Ectodermal cell (in vitro differentiated cells): Measurements from ENCODE around the gene PDZK1IP1.
"Not testable (repeated sequence)": the region's sequence is repeated elsewhere in the genome, so short reads cannot be mapped to it uniquely, and the experiment has no call there.

Experiments
- H3K27ac ChIP-seq: 2 replicates; pipeline ENCODE4 v1.7.0; 2013; ENCODE audit warnings: mild to moderate bottlenecking, low read depth, low read length; ENCODE audit not compliant: insufficient read depth, poor library complexity, severe bottlenecking
- H3K27me3 ChIP-seq: 2 replicates; pipeline ENCODE4 v1.7.0; 2013; ENCODE audit warnings: mild to moderate bottlenecking, low read length; ENCODE audit not compliant: insufficient read depth, control insufficient read depth, poor library complexity, severe bottlenecking
- H3K36me3 ChIP-seq: one replicate; pipeline ENCODE4 v1.7.0; 2013; ENCODE audit warnings: low read length; ENCODE audit not compliant: control insufficient read depth, insufficient read depth
- H3K4me1 ChIP-seq: one replicate; pipeline ENCODE4 v1.7.0; 2013; ENCODE audit warnings: low read length; ENCODE audit not compliant: control insufficient read depth, insufficient read depth
- H3K4me3 ChIP-seq: 2 replicates; pipeline ENCODE4 v1.7.0; 2013; ENCODE audit warnings: low read depth, low read length, control low read depth; ENCODE audit not compliant: insufficient read depth
- H3K9me3 ChIP-seq: 2 replicates; pipeline ENCODE4 v1.7.0; 2013; ENCODE audit warnings: mild to moderate bottlenecking, low read length, moderate library complexity; ENCODE audit not compliant: control insufficient read depth
- WGBS, 2 experiments: methylation state at CpG; one replicate each; pipeline ENCODE4 v1.1.7; 2013; ENCODE audit warnings: missing lambda C conversion rate in 2 of 2; 5-methylcytosine and 5-hydroxymethylcytosine counted together

The PDZK1IP1 gene

DNA sequence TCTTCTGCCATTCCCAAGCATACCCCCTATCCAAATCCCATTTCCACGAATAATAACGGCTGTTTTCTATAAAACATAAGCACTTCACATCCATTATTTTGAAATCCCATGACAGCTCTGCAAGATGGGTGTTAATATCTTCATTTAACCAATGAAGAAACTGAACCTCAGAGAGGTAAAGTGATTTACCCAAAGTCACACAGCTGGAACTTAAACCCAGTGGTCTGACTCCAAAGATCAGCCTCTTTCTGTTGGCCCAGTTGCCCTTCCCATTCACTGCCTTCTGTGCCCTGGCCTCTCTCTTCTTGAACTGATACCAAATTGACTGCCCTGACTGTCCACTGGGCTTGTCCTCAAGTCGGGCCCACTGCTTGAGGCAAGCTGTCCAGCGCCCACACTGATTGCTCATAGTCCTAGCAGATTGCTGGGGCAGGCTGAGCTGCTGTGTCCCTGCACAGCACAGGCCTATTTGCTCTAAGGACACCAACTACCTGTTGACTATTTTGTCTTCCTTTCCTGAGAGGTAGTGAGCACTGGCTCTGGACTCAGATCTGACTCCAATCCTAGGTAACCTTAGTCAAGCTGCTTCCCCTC, 22.9 kb upstream of the PDZK1IP1 start:
- 91 to 92% methylated on average over 4 of the region's 4 CpGs for whole genome bisulfite sequencing, 2 experiments
- peaks cover 14% of the 10 kb centered on the region for H3K4me1 ChIP-seq
- no peaks in the 10 kb centered on the region for H3K36me3 ChIP-seq
- H3K27ac ChIP-seq = no peak overlapping the region
- no peak overlapping the region for H3K4me3 ChIP-seq
- no peaks in the 10 kb centered on the region for H3K9me3 ChIP-seq
- H3K27me3 ChIP-seq = peaks cover 28% of the 10 kb centered on the region

DNA sequence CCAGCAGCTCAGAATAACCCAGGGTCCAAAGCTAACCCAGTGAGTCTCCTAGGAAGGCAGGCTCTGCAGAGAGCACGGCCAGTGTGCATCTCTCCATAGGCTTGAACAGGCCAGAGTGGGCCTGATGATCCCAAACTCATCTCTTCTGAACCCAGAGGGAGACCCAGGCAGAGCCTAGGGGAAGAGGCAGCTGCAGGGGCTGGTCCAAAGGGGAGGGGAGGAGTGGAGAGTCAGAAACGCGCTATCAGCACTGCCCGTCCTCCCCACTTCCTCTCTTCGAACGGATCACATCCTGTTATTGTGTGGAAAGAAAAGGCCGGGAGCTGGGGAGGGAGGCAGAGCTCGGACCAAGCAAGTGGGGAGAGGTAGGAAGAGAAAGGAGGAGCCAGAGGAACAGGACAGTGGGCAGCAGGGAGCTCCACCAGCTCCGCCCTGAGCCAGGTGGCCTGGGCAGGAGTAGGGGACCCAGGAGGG, 22.0 kb upstream of the PDZK1IP1 start:
- H3K27ac ChIP-seq = no peak overlapping the region
- no peak overlapping the region for H3K4me3 ChIP-seq
- peaks cover 23% of the 10 kb centered on the region for H3K27me3 ChIP-seq
- no peaks in the 10 kb centered on the region for H3K9me3 ChIP-seq
- no peaks in the 10 kb centered on the region for H3K36me3 ChIP-seq
- H3K4me1 ChIP-seq = peaks cover 14% of the 10 kb centered on the region
- WGBS, 2 experiments = 55 to 65% methylated on average over 9 of the region's 9 CpGs

DNA sequence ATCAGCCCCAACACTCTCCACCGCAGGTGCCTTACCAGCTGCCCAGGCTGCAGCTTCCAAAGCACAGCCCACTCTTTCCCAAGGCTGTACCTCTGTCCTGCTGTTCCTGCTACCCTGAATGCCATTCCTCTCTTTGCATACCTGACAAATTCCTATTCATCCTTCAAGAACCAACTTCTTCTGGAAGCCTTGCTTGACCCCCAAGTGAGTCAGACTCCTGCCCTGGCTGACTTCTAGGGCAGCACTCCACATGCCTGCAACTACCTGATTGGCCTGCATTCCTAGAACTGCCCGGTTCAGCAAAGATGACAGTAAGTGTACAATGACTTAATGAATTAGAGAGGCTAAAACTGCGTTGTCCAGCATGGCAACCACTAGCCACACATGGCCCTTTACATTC, 20.8 kb upstream of the PDZK1IP1 start:
- Histone ChIP-seq H3K9me3 (no peaks in the 10 kb centered on the region), H3K27ac (no peak overlapping the region), H3K4me1 (peaks cover 14% of the 10 kb centered on the region), H3K4me3 (no peak overlapping the region), H3K27me3 (peaks cover 23% of the 10 kb centered on the region), H3K36me3 (no peaks in the 10 kb centered on the region)
- WGBS, 2 experiments = 87 to 93% methylated on average over 3 of the region's 3 CpGs

GRCh38 chr1:47209725-47210325, 20.0 kb upstream of the PDZK1IP1 start:
- 59 to 62% methylated on average over 3 of the region's 3 CpGs for WGBS, 2 experiments
- peaks cover 23% of the 10 kb centered on the region for H3K27me3 ChIP-seq
- H3K4me1 ChIP-seq = peaks cover 14% of the 10 kb centered on the region
- H3K4me3 ChIP-seq = no peak overlapping the region
- H3K9me3 ChIP-seq = no peaks in the 10 kb centered on the region
- H3K27ac ChIP-seq = no peak overlapping the region
- H3K36me3 ChIP-seq = no peaks in the 10 kb centered on the region

- no peak overlapping the region for H3K4me3 ChIP-seq
- H3K27me3 ChIP-seq = peaks cover 23% of the 10 kb centered on the region
- H3K4me1 ChIP-seq = peaks cover 14% of the 10 kb centered on the region
- H3K27ac ChIP-seq = no peak overlapping the region
- no peaks in the 10 kb centered on the region for H3K36me3 ChIP-seq
- WGBS, 2 experiments = 29 to 34% methylated on average over 8 of the region's 8 CpGs
- H3K9me3 ChIP-seq = no peaks in the 10 kb centered on the region
Measured at GRCh38 chr1:47209091-47209490, 19.3 kb upstream of the PDZK1IP1 start.

DNA sequence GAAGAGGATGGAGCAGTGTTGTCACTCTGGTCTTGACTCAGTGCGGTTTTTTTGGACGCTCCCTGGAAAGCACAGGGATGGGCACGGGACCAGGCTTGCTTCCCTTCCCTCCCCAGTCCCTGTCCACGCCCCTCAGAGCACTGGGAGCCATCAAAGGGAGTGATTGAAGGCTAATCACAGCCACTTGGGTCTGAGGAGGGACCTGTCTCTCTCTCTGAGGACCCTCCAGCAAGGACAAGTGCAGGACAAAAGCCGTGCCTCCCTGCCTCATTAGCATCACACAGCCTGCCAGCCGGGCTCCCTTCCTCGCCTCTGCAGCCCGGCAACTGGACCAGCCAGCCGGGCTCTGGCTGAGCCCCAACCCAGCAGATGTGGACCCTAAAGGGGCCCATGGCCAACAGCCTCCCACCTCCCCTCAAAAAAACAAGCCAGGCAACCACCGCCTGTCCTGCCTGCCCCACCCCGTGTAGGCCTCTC, 18.6 kb upstream of the PDZK1IP1 start:
- peaks cover 23% of the 10 kb centered on the region for H3K27me3 ChIP-seq
- peak overlapping the region; percentile 10 for H3K4me3 ChIP-seq
- peaks cover 14% of the 10 kb centered on the region for H3K4me1 ChIP-seq
- 1% methylated on average over 11 of the region's 11 CpGs for WGBS, 2 experiments
- H3K27ac ChIP-seq = no peak overlapping the region
- no peaks in the 10 kb centered on the region for H3K9me3 ChIP-seq
- no peaks in the 10 kb centered on the region for H3K36me3 ChIP-seq

- WGBS, 2 experiments = 54 to 56% methylated on average over 8 of the region's 8 CpGs
- Histone ChIP-seq H3K27me3 (peaks cover 23% of the 10 kb centered on the region), H3K36me3 (no peaks in the 10 kb centered on the region), H3K4me3 (no peak overlapping the region), H3K27ac (no peak overlapping the region), H3K4me1 (peaks cover 14% of the 10 kb centered on the region), H3K9me3 (no peaks in the 10 kb centered on the region)
Measured at GRCh38 chr1:47207803-47208373, 18.1 kb upstream of the PDZK1IP1 start.

- WGBS, 2 experiments = 84 to 92% methylated on average over 5 of the region's 5 CpGs
- no peaks in the 10 kb centered on the region for H3K9me3 ChIP-seq
- H3K27me3 ChIP-seq = peaks cover 23% of the 10 kb centered on the region
- H3K36me3 ChIP-seq = no peaks in the 10 kb centered on the region
- H3K4me3 ChIP-seq = no peak overlapping the region
- peaks cover 14% of the 10 kb centered on the region for H3K4me1 ChIP-seq
- H3K27ac ChIP-seq = no peak overlapping the region
Measured at GRCh38 chr1:47205918-47206317, 16.1 kb upstream of the PDZK1IP1 start.

GRCh38 chr1:47203504-47203903, 13.7 kb upstream of the PDZK1IP1 start:
- H3K4me3 ChIP-seq, H3K27ac ChIP-seq, H3K27me3 ChIP-seq, H3K4me1 ChIP-seq, H3K9me3 ChIP-seq, H3K36me3 ChIP-seq: not testable (repeated sequence)
- WGBS, 2 experiments = 83 to 91% methylated on average over 2 of the region's 2 CpGs

- H3K4me3 ChIP-seq = no peak overlapping the region
- WGBS, 2 experiments = 32 to 43% methylated on average over 4 of the region's 4 CpGs
- H3K9me3 ChIP-seq = no peaks in the 10 kb centered on the region
- no peaks in the 10 kb centered on the region for H3K4me1 ChIP-seq
- H3K27ac ChIP-seq = no peak overlapping the region
- no peaks in the 10 kb centered on the region for H3K27me3 ChIP-seq
- no peaks in the 10 kb centered on the region for H3K36me3 ChIP-seq
Measured at GRCh38 chr1:47201179-47201578, 11.3 kb upstream of the PDZK1IP1 start.
